Measurements from ENCODE around the gene FREM1.

FREM1 gene

GRCh38 chr9:14749741-14750211, 160.5 kb downstream of the FREM1 start:
- no peaks in the 10 kb centered on the region for H4K20me1 ChIP-seq
- no peaks in the 10 kb centered on the region for H3K27me3 ChIP-seq
- H3K4me2 ChIP-seq, result peak overlapping the region; percentile 71

DNA sequence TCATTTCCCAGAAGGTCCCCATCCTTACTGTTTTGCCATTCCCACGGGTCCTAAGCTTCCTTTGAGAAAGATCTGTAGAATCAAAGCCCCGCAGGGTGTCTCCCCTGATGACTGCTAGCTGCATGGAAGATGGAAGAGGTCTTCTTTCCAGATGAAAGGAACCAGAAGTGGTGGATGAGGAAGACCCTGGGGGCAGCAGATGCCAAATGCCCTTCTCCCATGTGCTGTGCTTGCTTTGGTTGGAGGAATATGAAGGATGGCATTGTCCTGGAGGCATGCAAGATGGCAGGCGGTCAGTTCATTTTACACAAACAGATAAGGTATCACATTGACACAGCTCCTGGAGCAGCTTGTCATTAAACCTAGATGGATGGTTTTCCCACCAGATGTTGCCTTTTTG, 161.9 kb downstream of the FREM1 start:
- no peak overlapping the region for H3K27ac ChIP-seq
- no peak overlapping the region for H3K4me2 ChIP-seq
- peaks cover 25% of the 10 kb centered on the region for H3K4me1 ChIP-seq
- TF ChIP-seq Cebpa-rat (IDR thresholded peaks at IDR 0.05), result no peak
- H3K9me3 ChIP-seq, result no peaks in the 10 kb centered on the region
- H3K4me3 ChIP-seq, result no peak overlapping the region
- H4K20me1 ChIP-seq, result no peaks in the 10 kb centered on the region
- no peak overlapping the region for H3K9ac ChIP-seq
- H3K27me3 ChIP-seq, result no peaks in the 10 kb centered on the region
- no peaks in the 10 kb centered on the region for H3K36me3 ChIP-seq

More at GRCh38 chr9:14749741-14750211, 160.5 kb downstream of the FREM1 start:
- H3K4me3 ChIP-seq, result no peak overlapping the region
- no peak for TF ChIP-seq Cebpa-rat (IDR thresholded peaks at IDR 0.05)
- no peak overlapping the region for H3K9ac ChIP-seq
- no peaks in the 10 kb centered on the region for H3K36me3 ChIP-seq
- H3K4me1 ChIP-seq, result peaks cover 25% of the 10 kb centered on the region
- no peak overlapping the region for H3K27ac ChIP-seq
- no peaks in the 10 kb centered on the region for H3K9me3 ChIP-seq

GRCh38 chr9:14747111-14747510, 163.1 kb downstream of the FREM1 start:
- TF ChIP-seq Cebpa-rat (IDR thresholded peaks at IDR 0.05), result no peak
- H3K27me3 ChIP-seq, result no peaks in the 10 kb centered on the region
- H3K4me1 ChIP-seq, result peaks cover 25% of the 10 kb centered on the region
- no peaks in the 10 kb centered on the region for H4K20me1 ChIP-seq
- H3K9me3 ChIP-seq, result no peaks in the 10 kb centered on the region
- H3K36me3 ChIP-seq, result no peaks in the 10 kb centered on the region
- no peak overlapping the region for H3K9ac ChIP-seq
- H3K27ac ChIP-seq, result no peak overlapping the region
- H3K4me2 ChIP-seq, result no peak overlapping the region
- no peak overlapping the region for H3K4me3 ChIP-seq

- no peaks in the 10 kb centered on the region for H4K20me1 ChIP-seq
- no peak overlapping the region for H3K9ac ChIP-seq
- no peaks in the 10 kb centered on the region for H3K9me3 ChIP-seq
- TF ChIP-seq Cebpa-rat (IDR thresholded peaks at IDR 0.05), result no peak
- H3K36me3 ChIP-seq, result no peaks in the 10 kb centered on the region
- H3K4me2 ChIP-seq, result no peak overlapping the region
- H3K4me1 ChIP-seq, result peaks cover 25% of the 10 kb centered on the region
- H3K27me3 ChIP-seq, result no peaks in the 10 kb centered on the region
- H3K27ac ChIP-seq, result no peak overlapping the region
- no peak overlapping the region for H3K4me3 ChIP-seq
These were observed 163.6 kb downstream of the FREM1 start for GRCh38 chr9:14746626-14747025.

DNA sequence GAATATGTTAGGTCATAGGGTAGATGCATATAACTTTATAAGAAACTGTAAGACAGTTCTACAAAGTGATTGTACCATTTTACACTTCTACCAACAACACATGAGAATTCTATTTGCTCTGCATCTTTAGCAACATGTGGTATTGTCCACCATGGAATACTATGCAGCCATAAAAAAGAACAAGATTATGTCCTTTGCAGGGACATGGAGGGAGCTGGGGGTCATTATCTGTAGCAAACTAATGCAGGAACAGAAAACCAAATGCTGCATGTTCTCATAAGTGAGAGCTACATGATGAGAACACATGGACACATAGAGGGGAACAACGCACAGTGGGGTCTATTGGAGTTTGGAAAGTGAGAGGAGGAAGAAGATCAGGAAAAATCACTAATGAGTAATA, 165.5 kb downstream of the FREM1 start:
- H3K9ac ChIP-seq, result no peak overlapping the region
- H3K27me3 ChIP-seq, result no peaks in the 10 kb centered on the region
- H3K4me1 ChIP-seq, result peaks cover 8% of the 10 kb centered on the region
- H4K20me1 ChIP-seq, result no peaks in the 10 kb centered on the region
- H3K27ac ChIP-seq, result no peak overlapping the region
- no peaks in the 10 kb centered on the region for H3K9me3 ChIP-seq
- H3K4me3 ChIP-seq, result no peak overlapping the region
- no peak for TF ChIP-seq Cebpa-rat (IDR thresholded peaks at IDR 0.05)
- H3K4me2 ChIP-seq, result no peak overlapping the region
- H3K36me3 ChIP-seq, result no peaks in the 10 kb centered on the region

DNA sequence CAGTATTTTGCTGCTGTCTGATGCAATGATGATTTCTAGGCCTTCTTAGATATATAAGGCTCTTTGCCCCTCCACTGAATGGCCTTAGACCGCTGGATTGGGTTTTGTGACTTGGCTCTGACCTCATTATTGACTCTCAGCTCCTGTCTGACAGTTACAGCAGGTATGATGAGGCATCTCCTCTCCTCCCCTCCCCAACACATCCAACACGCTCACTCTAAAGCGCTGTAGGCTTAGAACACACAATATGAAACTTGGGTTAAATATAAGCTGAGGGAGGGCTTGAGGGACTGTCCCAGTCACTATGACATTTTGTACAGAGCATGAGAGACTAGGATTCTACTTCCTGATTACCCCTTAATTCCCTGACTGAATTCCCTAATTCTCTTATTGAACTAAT, 168.9 kb downstream of the FREM1 start:
- H3K27me3 ChIP-seq, result no peaks in the 10 kb centered on the region
- no peak overlapping the region for H3K4me3 ChIP-seq
- H3K9ac ChIP-seq, result no peak overlapping the region
- no peaks in the 10 kb centered on the region for H3K9me3 ChIP-seq
- no peaks in the 10 kb centered on the region for H3K4me1 ChIP-seq
- no peaks in the 10 kb centered on the region for H3K36me3 ChIP-seq
- no peak for TF ChIP-seq Cebpa-rat (IDR thresholded peaks at IDR 0.05)
- no peaks in the 10 kb centered on the region for H4K20me1 ChIP-seq
- no peak overlapping the region for H3K27ac ChIP-seq
- no peak overlapping the region for H3K4me2 ChIP-seq

DNA sequence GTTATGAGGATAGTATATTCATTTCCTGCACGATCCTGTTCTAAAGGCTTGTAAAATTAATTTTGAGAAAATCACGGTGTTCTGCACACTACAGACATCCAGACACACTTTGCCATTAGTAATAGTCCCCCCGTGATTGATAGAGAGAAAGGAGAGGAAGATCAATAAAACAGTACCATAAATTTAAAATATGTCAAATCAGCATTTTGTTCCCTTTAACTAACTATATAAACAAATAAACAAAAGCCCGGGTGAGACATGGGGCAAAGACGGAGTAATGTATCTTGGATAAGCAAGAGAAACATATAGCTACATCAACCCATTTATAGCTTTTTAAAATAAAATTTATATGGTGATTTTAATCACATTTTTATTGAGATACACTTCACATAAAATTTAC, 177.1 kb downstream of the FREM1 start:
- H3K9ac ChIP-seq, result no peak overlapping the region
- H4K20me1 ChIP-seq, result no peaks in the 10 kb centered on the region
- H3K4me3 ChIP-seq, result no peak overlapping the region
- no peaks in the 10 kb centered on the region for H3K27me3 ChIP-seq
- H3K9me3 ChIP-seq, result no peaks in the 10 kb centered on the region
- no peak overlapping the region for H3K27ac ChIP-seq
- no peak overlapping the region for H3K4me2 ChIP-seq
- no peak for TF ChIP-seq Cebpa-rat (IDR thresholded peaks at IDR 0.05)
- no peaks in the 10 kb centered on the region for H3K4me1 ChIP-seq
- H3K36me3 ChIP-seq, result no peaks in the 10 kb centered on the region

DNA sequence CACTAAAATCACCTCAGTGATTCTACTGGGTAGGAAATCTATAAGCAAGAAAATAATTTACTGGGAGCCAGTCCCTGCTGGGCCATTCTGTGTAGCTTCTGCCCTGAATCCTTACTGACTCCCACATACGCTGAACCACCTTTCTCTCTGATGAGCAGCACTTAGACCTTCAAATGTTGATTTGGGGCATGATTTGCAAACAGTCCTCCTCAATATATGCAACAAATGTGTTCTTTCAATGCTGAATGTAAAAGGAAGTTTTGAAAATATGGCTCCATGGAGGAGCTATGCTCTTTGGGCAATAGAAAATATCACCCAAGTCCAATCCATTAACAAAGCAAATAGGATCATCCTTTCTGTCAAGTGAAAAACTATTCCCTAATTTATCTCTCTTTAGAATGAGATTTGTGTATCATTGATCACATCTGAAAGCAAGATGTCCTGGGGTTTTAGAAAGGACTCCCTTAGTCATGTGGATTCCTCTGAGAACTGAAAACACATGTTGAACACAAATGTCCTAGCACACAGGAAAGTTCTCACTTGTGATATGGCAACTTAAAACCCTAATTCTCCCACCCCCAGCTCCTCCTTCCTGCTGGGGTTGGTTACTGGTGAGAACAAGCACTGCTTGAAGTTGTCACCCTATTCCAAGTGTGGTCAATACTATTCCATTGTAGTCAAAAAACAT, 178.8 kb downstream of the FREM1 start:
- Histone ChIP-seq H3K4me2 (no peak overlapping the region), H4K20me1 (no peaks in the 10 kb centered on the region), H3K9me3 (no peaks in the 10 kb centered on the region), H3K27ac (no peak overlapping the region), H3K4me3 (no peak overlapping the region), H3K9ac (no peak overlapping the region), H3K27me3 (no peaks in the 10 kb centered on the region), H3K36me3 (no peaks in the 10 kb centered on the region), H3K4me1 (no peaks in the 10 kb centered on the region)
- no peak for TF ChIP-seq Cebpa-rat (IDR thresholded peaks at IDR 0.05)

- no peak for TF ChIP-seq Cebpa-rat (IDR thresholded peaks at IDR 0.05)
- Histone ChIP-seq H3K9ac (no peak overlapping the region), H3K4me1 (no peaks in the 10 kb centered on the region), H3K4me2 (no peak overlapping the region), H3K27ac (no peak overlapping the region), H3K9me3 (no peaks in the 10 kb centered on the region), H3K36me3 (no peaks in the 10 kb centered on the region), H4K20me1 (no peaks in the 10 kb centered on the region), H3K27me3 (no peaks in the 10 kb centered on the region), H3K4me3 (no peak overlapping the region)
These were observed 179.7 kb downstream of the FREM1 start for GRCh38 chr9:14730461-14730898.

DNA sequence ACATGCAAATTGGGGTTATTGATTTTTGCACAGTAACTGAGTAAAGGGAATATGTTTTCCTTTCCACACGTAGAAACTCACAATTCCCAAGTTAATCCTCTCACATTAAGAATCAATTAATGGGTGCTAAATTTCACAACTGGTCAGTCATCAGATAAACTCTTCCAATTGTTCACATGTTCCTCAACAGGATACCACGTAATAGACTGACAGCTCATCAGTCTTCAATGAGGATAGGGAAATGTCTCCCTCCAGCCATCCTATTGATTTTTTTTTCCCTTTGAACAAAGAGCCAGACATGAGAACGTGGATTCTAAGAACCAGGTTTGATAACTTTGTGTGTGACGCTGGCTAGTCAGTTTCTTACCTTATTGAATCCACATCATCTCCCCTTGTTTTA, 186.9 kb downstream of the FREM1 start:
- Histone ChIP-seq H3K27ac (no peak overlapping the region), H3K27me3 (no peaks in the 10 kb centered on the region), H3K4me2 (no peak overlapping the region), H3K9me3 (no peaks in the 10 kb centered on the region), H3K4me3 (no peak overlapping the region), H4K20me1 (no peaks in the 10 kb centered on the region), H3K4me1 (no peaks in the 10 kb centered on the region), H3K36me3 (no peaks in the 10 kb centered on the region), H3K9ac (no peak overlapping the region)
- no peak for TF ChIP-seq Cebpa-rat (IDR thresholded peaks at IDR 0.05)
